Measurements from ENCODE around the gene IPCEF1. TPM values are rescaled to one million over a fixed set of nuclear protein-coding genes. Genes with fewer than 3 reads are reported as not detected.
"Not testable (repeated sequence)": the region's sequence is repeated elsewhere in the genome, so short reads cannot be mapped to it uniquely, and the experiment has no call there.

Gene IPCEF1
- total and polyA plus RNA-seq, 2 donors (not counting 3 experiments of a cell fraction or from before 2014, with no cell fraction given), result 0.01 to 0.51 TPM

DNA sequence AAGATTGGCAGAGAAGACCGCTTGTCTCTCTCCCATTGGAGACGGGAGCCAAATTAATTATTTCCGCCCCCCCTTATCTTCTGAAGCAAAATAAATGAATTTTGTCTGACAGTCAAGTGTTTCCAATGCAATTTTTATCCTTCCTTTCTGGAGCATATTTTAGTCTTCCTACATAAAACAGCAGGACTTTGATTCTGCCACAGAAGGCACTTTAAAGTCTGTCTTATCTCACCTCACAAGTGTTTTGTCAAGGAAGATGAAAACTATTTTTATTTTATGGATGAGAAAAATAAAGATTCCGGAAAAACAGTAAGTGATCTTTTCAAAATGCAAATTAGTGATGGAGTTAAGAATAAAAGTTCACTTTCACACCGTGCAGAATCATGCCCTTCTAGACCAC, 177.2 kb downstream of the IPCEF1 start:
- DNase-seq (ENCODE audit: low read depth, low spot score) (no peak), FAIRE-seq (no peak)
- H3K4me2 ChIP-seq (ENCODE audit: insufficient read depth, low read length), result no peak overlapping the region
- dilution Hi-C loops (cut with MboI; ENCODE audit: extremely low pct_ligation_motif_present, low sequenced_read_pairs) (no loop called here), intact Hi-C loops (cut with micrococcal nuclease) (no loop called here)
- no peaks in the 10 kb centered on the region for H3K9me1 ChIP-seq (replicated peaks; ENCODE audit: control insufficient read depth, extremely low read depth, insufficient read depth, low read length)
- H3K27ac ChIP-seq (ENCODE audit: insufficient read depth, low read depth, low read length), result no peak overlapping the region
- H2AFZ ChIP-seq (ENCODE audit: low read depth, low read length), result no peak overlapping the region
- no peaks in the 10 kb centered on the region for H3K9me3 ChIP-seq (replicated peaks; ENCODE audit: control insufficient read depth, insufficient read depth, low read length)
- BruUV-seq (replicated peaks), result no TSS peak
- no peaks in the 10 kb centered on the region for H3K79me2 ChIP-seq (ENCODE audit: control insufficient read depth, insufficient read depth, low read length)
- H3K27me3 ChIP-seq (ENCODE audit: control insufficient read depth in 2 of 2, insufficient read depth in 2 of 2, low read length in 2 of 2), result no peaks in the 10 kb centered on the region
- ChIA-PET POLR2A (no interaction called here), CTCF (no interaction called here)
- H3K36me3 ChIP-seq (ENCODE audit: control insufficient read depth in 2 of 2, extremely low read depth in 1 of 2, insufficient read depth in 2 of 2, low read length in 2 of 2), result no peaks in the 10 kb centered on the region
- H3K9ac ChIP-seq (replicated peaks; ENCODE audit: extremely low read depth, insufficient read depth, low read length), result no peak overlapping the region
- TF ChIP-seq, protein P1, sequence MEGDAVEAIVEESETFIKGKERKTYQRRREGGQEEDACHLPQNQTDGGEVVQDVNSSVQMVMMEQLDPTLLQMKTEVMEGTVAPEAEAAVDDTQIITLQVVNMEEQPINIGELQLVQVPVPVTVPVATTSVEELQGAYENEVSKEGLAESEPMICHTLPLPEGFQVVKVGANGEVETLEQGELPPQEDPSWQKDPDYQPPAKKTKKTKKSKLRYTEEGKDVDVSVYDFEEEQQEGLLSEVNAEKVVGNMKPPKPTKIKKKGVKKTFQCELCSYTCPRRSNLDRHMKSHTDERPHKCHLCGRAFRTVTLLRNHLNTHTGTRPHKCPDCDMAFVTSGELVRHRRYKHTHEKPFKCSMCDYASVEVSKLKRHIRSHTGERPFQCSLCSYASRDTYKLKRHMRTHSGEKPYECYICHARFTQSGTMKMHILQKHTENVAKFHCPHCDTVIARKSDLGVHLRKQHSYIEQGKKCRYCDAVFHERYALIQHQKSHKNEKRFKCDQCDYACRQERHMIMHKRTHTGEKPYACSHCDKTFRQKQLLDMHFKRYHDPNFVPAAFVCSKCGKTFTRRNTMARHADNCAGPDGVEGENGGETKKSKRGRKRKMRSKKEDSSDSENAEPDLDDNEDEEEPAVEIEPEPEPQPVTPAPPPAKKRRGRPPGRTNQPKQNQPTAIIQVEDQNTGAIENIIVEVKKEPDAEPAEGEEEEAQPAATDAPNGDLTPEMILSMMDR (IDR thresholded peaks at IDR 0.05; ENCODE audit: extremely low read depth in 1 of 2, insufficient read depth in 1 of 2, low read depth in 1 of 2, low read length in 2 of 2), result no peak
- TF ChIP-seq MYC (IDR thresholded peaks at IDR 0.05; ENCODE audit: low read depth, low read length) (no peak), FOS (IDR thresholded peaks at IDR 0.05; ENCODE audit: borderline replicate concordance, insufficient read depth, low read length) (no peak), JUN (IDR thresholded peaks at IDR 0.05; ENCODE audit: borderline replicate concordance, insufficient read depth, insufficient read length, low read depth) (no peak), POLR2AphosphoS5 (IDR thresholded peaks at IDR 0.05; ENCODE audit: insufficient read depth, low read depth, low read length) (no peak), EZH2 (IDR thresholded peaks at IDR 0.05; ENCODE audit: borderline replicate concordance, low read depth, low read length, severe bottlenecking) (no peak), POLR2A (IDR thresholded peaks at IDR 0.05; ENCODE audit: low read depth, low read length) (no peak), GATA2 (IDR thresholded peaks at IDR 0.05; ENCODE audit: insufficient read depth, insufficient read length, low read depth, low read length) (no peak)
- TF ChIP-seq, protein P2, sequence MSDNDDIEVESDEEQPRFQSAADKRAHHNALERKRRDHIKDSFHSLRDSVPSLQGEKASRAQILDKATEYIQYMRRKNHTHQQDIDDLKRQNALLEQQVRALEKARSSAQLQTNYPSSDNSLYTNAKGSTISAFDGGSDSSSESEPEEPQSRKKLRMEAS (IDR thresholded peaks at IDR 0.05; ENCODE audit: insufficient read depth, insufficient read length), result no peak
- H4K20me1 ChIP-seq (replicated peaks; ENCODE audit: control insufficient read depth, extremely low read depth, insufficient read depth, low read length), result no peaks in the 10 kb centered on the region
- no peak overlapping the region for H3K4me3 ChIP-seq (replicated peaks in 1 of 3; ENCODE audit: insufficient read depth in 1 of 3, low read depth in 1 of 3, low read length in 3 of 3)
- no peaks in the 10 kb centered on the region for H3K4me1 ChIP-seq (ENCODE audit: control insufficient read depth, extremely low read depth, insufficient read depth, low read length)

- H3K36me3 ChIP-seq (ENCODE audit: control insufficient read depth in 2 of 2, extremely low read depth in 1 of 2, insufficient read depth in 2 of 2, low read length in 2 of 2); H2AFZ ChIP-seq (ENCODE audit: low read depth, low read length); DNase-seq (ENCODE audit: low read depth, low spot score); H3K4me3 ChIP-seq (replicated peaks in 1 of 3; ENCODE audit: insufficient read depth in 1 of 3, low read depth in 1 of 3, low read length in 3 of 3); BruUV-seq (replicated peaks); intact Hi-C loops (cut with micrococcal nuclease); H3K9ac ChIP-seq (replicated peaks; ENCODE audit: extremely low read depth, insufficient read depth, low read length); H3K27ac ChIP-seq (ENCODE audit: insufficient read depth, low read depth, low read length); H3K79me2 ChIP-seq (ENCODE audit: control insufficient read depth, insufficient read depth, low read length); FAIRE-seq; dilution Hi-C loops (cut with MboI; ENCODE audit: extremely low pct_ligation_motif_present, low sequenced_read_pairs); H4K20me1 ChIP-seq (replicated peaks; ENCODE audit: control insufficient read depth, extremely low read depth, insufficient read depth, low read length); H3K4me2 ChIP-seq (ENCODE audit: insufficient read depth, low read length); H3K27me3 ChIP-seq (ENCODE audit: control insufficient read depth in 2 of 2, insufficient read depth in 2 of 2, low read length in 2 of 2); POLR2A ChIA-PET; H3K9me3 ChIP-seq (replicated peaks; ENCODE audit: control insufficient read depth, insufficient read depth, low read length); H3K9me1 ChIP-seq (replicated peaks; ENCODE audit: control insufficient read depth, extremely low read depth, insufficient read depth, low read length); H3K4me1 ChIP-seq (ENCODE audit: control insufficient read depth, extremely low read depth, insufficient read depth, low read length): not testable (repeated sequence)
- CTCF ChIA-PET, result interaction anchor here (1.7 kb wide), 1 partner anchor 9 kb away, joined by 5 read pairs; no protein-coding TSS in a partner anchor
Observed at GRCh38 chr6:154172393-154172792, 184.2 kb downstream of the IPCEF1 start.
